ENCODE measurements around the gene CDH13. TPM values are rescaled to one million over a fixed set of nuclear protein-coding genes. Genes with fewer than 3 reads are reported as not detected.

CDH13 gene
- polyA plus RNA-seq, 1 experiment: 113 TPM

GRCh38 chr16:83046664-83047063 lies 419.9 kb downstream of the CDH13 start:
- Histone ChIP-seq H3K36me3 (ENCODE audit: control insufficient read depth, insufficient read depth, low read length) (no peaks in the 10 kb centered on the region), H3K4me3 (ENCODE audit: low read depth, low read length) (no peak overlapping the region), H3K27me3 (ENCODE audit: control insufficient read depth, insufficient read depth, low read length) (no peaks in the 10 kb centered on the region)
- no peak for TF ChIP-seq CTCF (IDR thresholded peaks at IDR 0.05; ENCODE audit: insufficient read depth, low read depth, low read length)
- ChIA-PET CTCF (interaction anchor here (0.5 kb wide), 1 partner anchor 29 kb away, joined by 3 read pairs; no protein-coding TSS in a partner anchor), POLR2A (no interaction called here)
- no peak for DNase-seq (ENCODE audit: low read depth)

- CTCF ChIA-PET: no interaction called here
- no peak for TF ChIP-seq CTCF (IDR thresholded peaks at IDR 0.05; ENCODE audit: insufficient read depth, low read depth, low read length)
- POLR2A ChIA-PET: no interaction called here
- no peak overlapping the region for H3K4me3 ChIP-seq (ENCODE audit: low read depth, low read length)
- no peaks in the 10 kb centered on the region for H3K27me3 ChIP-seq (ENCODE audit: control insufficient read depth, insufficient read depth, low read length)
- no peak for DNase-seq (ENCODE audit: low read depth)
- H3K36me3 ChIP-seq (ENCODE audit: control insufficient read depth, insufficient read depth, low read length): no peaks in the 10 kb centered on the region
Observed at GRCh38 chr16:83051451-83051850, 424.7 kb downstream of the CDH13 start.

GRCh38 chr16:83054283-83054682 lies 427.5 kb downstream of the CDH13 start:
- no peaks in the 10 kb centered on the region for H3K27me3 ChIP-seq (ENCODE audit: control insufficient read depth, insufficient read depth, low read length)
- no peak for DNase-seq (ENCODE audit: low read depth)
- ChIA-PET CTCF (no interaction called here), POLR2A (no interaction called here)
- no peak overlapping the region for H3K4me3 ChIP-seq (ENCODE audit: low read depth, low read length)
- no peak for TF ChIP-seq CTCF (IDR thresholded peaks at IDR 0.05; ENCODE audit: insufficient read depth, low read depth, low read length)
- H3K36me3 ChIP-seq (ENCODE audit: control insufficient read depth, insufficient read depth, low read length): no peaks in the 10 kb centered on the region

- no peaks in the 10 kb centered on the region for H3K36me3 ChIP-seq (ENCODE audit: control insufficient read depth, insufficient read depth, low read length)
- ChIA-PET POLR2A (no interaction called here), CTCF (no interaction called here)
- H3K4me3 ChIP-seq (ENCODE audit: low read depth, low read length): no peak overlapping the region
- DNase-seq (ENCODE audit: low read depth): no peak
- TF ChIP-seq CTCF (IDR thresholded peaks at IDR 0.05; ENCODE audit: insufficient read depth, low read depth, low read length): no peak
- H3K27me3 ChIP-seq (ENCODE audit: control insufficient read depth, insufficient read depth, low read length): no peaks in the 10 kb centered on the region
Observed at GRCh38 chr16:83058376-83058775, 431.6 kb downstream of the CDH13 start.

- DNase-seq (ENCODE audit: low read depth): no peak
- Histone ChIP-seq H3K27me3 (ENCODE audit: control insufficient read depth, insufficient read depth, low read length) (no peaks in the 10 kb centered on the region), H3K4me3 (ENCODE audit: low read depth, low read length) (no peak overlapping the region), H3K36me3 (ENCODE audit: control insufficient read depth, insufficient read depth, low read length) (no peaks in the 10 kb centered on the region)
- POLR2A ChIA-PET: no interaction called here
- no peak for TF ChIP-seq CTCF (IDR thresholded peaks at IDR 0.05; ENCODE audit: insufficient read depth, low read depth, low read length)
- CTCF ChIA-PET: no interaction called here
Observed at GRCh38 chr16:83059237-83059636, 432.5 kb downstream of the CDH13 start.
